Nephron (organoid): ENCODE results near the gene TLCD1.

Experiments
- H3K27ac Mint-ChIP-seq, 3 experiments: 2 replicates each; pipeline ENCODE4 v1.8.0; 2020; ENCODE audit warnings: mixed read lengths in 3 of 3, mild to moderate bottlenecking in 2 of 3, moderate library complexity in 1 of 3
- H3K27me3 Mint-ChIP-seq: 2 replicates; pipeline ENCODE4 v1.8.0; 2021; ENCODE audit warnings: low read depth, mild to moderate bottlenecking, moderate library complexity, mixed read lengths
- H3K36me3 Mint-ChIP-seq: 2 replicates; pipeline ENCODE4 v1.8.0; 2020; ENCODE audit warnings: low read depth, mixed read lengths
- H3K4me1 Mint-ChIP-seq: 2 replicates; pipeline ENCODE4 v1.8.0; 2020; ENCODE audit warnings: mixed read lengths
- H3K4me3 Mint-ChIP-seq, 3 experiments: 2 replicates each; pipeline ENCODE4 v1.8.0; 2020; ENCODE audit warnings: mild to moderate bottlenecking in 3 of 3, mixed read lengths in 3 of 3, moderate library complexity in 2 of 3
- H3K9me3 Mint-ChIP-seq: 2 replicates; pipeline ENCODE4 v1.8.0; 2020; ENCODE audit warnings: mixed read lengths
- TF ChIP-seq, protein P1 (sequence below), 3 experiments: fragments of 200-600 bp; sonication (generic); IDR thresholded peaks; one replicate each; pipeline ENCODE4 v1.5.0; 2021; ENCODE audit warnings: antibody characterized with exemption in 3 of 3; ENCODE audit not compliant: unreplicated experiment in 3 of 3

Gene TLCD1

DNA sequence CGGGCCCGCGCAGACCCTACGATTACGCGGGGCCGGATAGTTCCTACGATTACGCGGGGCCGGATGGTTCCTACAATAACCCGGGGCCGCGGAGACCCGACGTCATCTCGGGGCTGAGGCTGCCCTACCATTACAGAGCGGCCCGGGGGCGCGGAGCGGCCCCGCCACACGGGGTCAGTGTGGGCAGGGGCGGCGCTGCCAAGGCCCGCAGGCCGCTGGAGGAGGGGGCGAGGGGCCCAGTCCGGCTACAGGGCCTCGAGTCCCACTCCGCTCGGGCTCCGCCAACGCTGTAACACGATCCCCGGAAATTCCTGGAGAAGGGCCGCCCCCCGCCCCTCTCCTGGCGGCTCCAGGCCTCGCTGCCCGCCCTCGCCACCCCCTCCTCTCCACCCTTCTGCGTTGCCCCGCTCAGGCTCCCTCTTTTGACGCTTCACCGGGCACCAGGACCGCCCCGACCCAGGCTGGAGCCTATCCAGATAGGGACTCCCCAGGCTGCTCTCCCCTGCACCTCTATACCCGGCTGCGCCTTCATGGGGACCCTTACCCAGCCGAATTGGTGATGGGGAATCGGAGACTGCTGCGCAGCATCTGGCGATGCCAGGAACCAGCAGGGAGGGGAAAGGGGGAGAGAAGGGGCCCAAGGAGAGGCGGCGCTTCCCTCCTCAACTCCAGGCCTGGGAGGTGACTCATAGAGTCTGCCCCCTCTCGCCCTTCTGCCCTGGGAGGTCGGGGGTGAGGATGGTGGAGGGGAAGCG, 8.3 kb downstream of the TLCD1 start, which contains the start of gene RAB34:
TSS of gene RAB34 (minus strand) at position 291 of the 755 bp plus-strand sequence. CDS start 602 bp downstream, outside the sequence.
- Mint-ChIP-seq H3K4me3 (peak within 1 kb of the TSS; percentile 86 to 91 (median 88)), H3K27ac (peak within 1 kb of the TSS; percentile 99 to 100 (median 99)), H3K27me3 (no peaks in the 10 kb centered on the region), H3K4me1 (peaks cover 55% of the 10 kb centered on the region), H3K36me3 (peaks cover 50% of the 10 kb centered on the region), H3K9me3 (no peaks in the 10 kb centered on the region)
- TF ChIP-seq, protein P1, sequence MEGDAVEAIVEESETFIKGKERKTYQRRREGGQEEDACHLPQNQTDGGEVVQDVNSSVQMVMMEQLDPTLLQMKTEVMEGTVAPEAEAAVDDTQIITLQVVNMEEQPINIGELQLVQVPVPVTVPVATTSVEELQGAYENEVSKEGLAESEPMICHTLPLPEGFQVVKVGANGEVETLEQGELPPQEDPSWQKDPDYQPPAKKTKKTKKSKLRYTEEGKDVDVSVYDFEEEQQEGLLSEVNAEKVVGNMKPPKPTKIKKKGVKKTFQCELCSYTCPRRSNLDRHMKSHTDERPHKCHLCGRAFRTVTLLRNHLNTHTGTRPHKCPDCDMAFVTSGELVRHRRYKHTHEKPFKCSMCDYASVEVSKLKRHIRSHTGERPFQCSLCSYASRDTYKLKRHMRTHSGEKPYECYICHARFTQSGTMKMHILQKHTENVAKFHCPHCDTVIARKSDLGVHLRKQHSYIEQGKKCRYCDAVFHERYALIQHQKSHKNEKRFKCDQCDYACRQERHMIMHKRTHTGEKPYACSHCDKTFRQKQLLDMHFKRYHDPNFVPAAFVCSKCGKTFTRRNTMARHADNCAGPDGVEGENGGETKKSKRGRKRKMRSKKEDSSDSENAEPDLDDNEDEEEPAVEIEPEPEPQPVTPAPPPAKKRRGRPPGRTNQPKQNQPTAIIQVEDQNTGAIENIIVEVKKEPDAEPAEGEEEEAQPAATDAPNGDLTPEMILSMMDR (IDR thresholded peaks at IDR 0.05; ENCODE audit: unreplicated experiment in 3 of 3) = peak; percentile 27 to 55 (median 28)

DNA sequence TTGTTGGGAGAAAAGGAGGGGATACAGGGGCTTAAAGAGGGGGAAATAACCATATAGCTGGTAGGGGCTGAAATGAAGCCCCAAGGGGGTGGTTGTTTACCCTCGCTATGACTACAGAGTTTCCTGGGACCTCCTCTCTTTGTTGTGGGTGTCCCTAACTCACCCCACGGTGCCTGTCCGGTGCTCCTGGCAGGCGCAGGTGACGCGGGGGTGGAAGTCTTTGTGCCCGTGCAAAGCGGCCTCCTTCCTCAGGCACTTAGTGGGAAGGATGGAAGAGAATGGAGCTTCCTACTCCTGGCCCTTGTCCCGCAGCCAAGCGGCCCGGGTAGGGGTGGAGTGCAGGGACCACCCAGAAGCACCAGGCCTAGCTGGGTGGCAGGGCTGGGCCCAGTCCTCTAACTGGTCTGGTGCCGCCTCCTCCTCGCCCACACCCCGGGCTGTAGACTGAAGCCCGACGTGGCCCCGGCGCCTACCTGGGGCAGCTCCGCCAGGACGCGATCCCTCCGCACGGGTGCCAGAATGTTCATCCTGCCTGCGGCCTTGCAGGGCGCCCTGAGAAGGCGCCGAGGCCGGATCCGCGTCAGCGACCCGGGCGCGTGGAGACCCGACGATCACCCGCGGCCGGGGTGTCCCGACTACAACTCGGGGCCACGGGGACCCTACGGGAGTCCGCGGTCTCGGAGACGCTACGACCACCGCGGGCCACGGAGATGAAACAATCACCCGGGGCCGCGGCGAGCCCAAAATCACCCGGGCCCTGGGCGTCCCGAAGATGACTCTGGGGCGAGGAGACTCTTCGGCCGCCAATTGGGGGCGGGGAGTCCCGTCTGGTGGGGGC, 9.1 kb downstream of the TLCD1 start:
- Mint-ChIP-seq H3K9me3 (no peaks in the 10 kb centered on the region), H3K27me3 (no peaks in the 10 kb centered on the region), H3K4me3 (peak overlapping the region; percentile 86 to 91 (median 88)), H3K36me3 (peaks cover 50% of the 10 kb centered on the region), H3K4me1 (peaks cover 57% of the 10 kb centered on the region), H3K27ac (peak overlapping the region; percentile 99 to 100 (median 99))
- TF ChIP-seq, protein P1 (IDR thresholded peaks at IDR 0.05; ENCODE audit: unreplicated experiment in 3 of 3) = no peak

DNA sequence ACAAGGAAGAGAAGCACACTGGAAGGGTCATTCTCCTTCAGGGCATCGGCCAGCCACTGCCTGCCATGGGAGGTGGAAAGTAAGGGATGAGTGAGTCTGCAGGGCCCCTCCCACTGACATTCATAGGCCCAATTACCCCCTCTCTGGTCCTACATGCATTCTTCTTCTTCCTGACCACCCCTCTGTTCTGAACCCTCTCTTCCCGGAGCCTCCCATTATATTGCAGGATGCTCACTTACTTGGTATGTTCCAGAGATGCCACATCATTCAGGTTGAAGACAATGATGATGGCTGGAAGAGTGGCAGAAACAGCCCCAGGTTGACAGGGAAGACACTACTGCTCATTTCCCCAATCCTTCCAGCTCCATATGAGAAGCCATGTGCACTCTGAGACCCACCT, 10.8 kb downstream of the TLCD1 start:
- TF ChIP-seq, protein P1 (IDR thresholded peaks at IDR 0.05; ENCODE audit: unreplicated experiment in 3 of 3) = no peak
- H3K27ac Mint-ChIP-seq = peak overlapping the region; percentile 46 to 73 (median 68)

DNA sequence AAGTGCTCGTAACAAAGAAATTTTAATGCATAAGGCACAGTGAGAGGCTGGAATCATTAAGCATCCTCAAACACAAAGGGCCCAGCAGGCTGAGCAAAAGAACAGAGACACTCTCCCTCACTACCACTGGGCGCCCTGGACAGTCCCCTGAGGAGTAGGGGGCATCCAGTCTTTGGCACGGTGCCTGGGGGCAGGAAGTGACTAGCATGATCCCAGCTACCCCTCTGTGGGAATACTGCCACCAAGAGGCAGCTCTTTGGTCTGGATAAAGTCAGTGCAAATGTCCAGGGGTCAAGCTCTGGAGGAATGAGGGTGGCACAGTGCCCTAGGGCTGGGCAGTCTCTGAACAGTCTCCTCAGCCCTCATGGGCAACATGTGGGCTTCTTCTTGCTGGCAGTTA, 11.8 kb downstream of the TLCD1 start:
- Mint-ChIP-seq H3K9me3 (no peaks in the 10 kb centered on the region), H3K27me3 (no peaks in the 10 kb centered on the region), H3K27ac (peak overlapping the region in 2 of 3 experiments; percentile 49 to 51), H3K36me3 (peaks cover 30% of the 10 kb centered on the region), H3K4me1 (peaks cover 40% of the 10 kb centered on the region), H3K4me3 (peak overlapping the region; percentile 86 to 91 (median 88))
- TF ChIP-seq, protein P1 (IDR thresholded peaks at IDR 0.05; ENCODE audit: unreplicated experiment in 3 of 3) = no peak

More for the DNA sequence above, 10.8 kb downstream of the TLCD1 start:
- peaks cover 49% of the 10 kb centered on the region for H3K4me1 Mint-ChIP-seq
- H3K27me3 Mint-ChIP-seq = no peaks in the 10 kb centered on the region
- H3K9me3 Mint-ChIP-seq = no peaks in the 10 kb centered on the region
- peaks cover 36% of the 10 kb centered on the region for H3K36me3 Mint-ChIP-seq
- H3K4me3 Mint-ChIP-seq = peak overlapping the region; percentile 86 to 91 (median 88)

DNA sequence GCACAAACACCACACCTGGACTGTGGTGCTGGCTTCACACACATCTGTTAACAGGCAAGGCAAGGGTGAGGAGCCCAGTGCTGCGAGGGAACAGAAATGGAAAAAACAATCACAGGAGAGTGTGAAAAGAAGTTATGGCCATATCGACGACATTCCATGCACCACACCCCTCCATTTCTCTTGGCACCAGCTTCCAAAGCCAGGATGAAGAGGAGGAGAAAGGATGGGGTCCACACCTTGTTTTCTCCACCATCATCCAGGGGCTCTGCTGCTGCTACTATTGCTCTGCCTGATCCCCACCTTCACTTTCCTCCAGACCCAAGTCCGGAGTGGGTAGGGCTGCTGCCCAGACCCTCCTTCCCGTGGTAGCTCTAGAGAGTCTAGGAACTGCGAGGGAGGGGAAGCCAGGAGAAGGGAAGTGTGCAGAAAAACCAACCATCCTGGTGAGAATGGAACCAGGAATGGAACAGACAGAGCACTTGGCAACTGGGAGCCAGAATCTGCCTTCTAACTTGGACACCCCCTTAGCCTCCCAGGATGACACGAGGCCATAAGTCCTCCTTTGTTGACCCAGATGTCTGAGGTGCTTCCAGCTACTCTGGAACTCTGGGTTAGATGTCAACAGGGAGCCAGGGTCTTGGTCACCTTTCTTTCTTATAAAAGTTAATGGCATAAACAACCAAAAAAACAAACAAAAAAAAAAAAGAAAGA, 13.2 kb downstream of the TLCD1 start:
- TF ChIP-seq, protein P1 (IDR thresholded peaks at IDR 0.05; ENCODE audit: unreplicated experiment in 3 of 3) = no peak
- H3K4me3 Mint-ChIP-seq = peak overlapping the region; percentile 92 to 98 (median 94)
- no peaks in the 10 kb centered on the region for H3K9me3 Mint-ChIP-seq
- H3K4me1 Mint-ChIP-seq = peaks cover 29% of the 10 kb centered on the region
- peak overlapping the region; percentile 96 to 100 (median 97) for H3K27ac Mint-ChIP-seq
- H3K36me3 Mint-ChIP-seq = peaks cover 30% of the 10 kb centered on the region
- no peaks in the 10 kb centered on the region for H3K27me3 Mint-ChIP-seq
